Measurements from ENCODE around the gene CTF1. TPM values are rescaled to one million over a fixed set of nuclear protein-coding genes. Genes with fewer than 3 reads are reported as not detected.

The CTF1 gene
- total RNA-seq, 1 donor from 2014 or later, result 5.2 TPM

DNA sequence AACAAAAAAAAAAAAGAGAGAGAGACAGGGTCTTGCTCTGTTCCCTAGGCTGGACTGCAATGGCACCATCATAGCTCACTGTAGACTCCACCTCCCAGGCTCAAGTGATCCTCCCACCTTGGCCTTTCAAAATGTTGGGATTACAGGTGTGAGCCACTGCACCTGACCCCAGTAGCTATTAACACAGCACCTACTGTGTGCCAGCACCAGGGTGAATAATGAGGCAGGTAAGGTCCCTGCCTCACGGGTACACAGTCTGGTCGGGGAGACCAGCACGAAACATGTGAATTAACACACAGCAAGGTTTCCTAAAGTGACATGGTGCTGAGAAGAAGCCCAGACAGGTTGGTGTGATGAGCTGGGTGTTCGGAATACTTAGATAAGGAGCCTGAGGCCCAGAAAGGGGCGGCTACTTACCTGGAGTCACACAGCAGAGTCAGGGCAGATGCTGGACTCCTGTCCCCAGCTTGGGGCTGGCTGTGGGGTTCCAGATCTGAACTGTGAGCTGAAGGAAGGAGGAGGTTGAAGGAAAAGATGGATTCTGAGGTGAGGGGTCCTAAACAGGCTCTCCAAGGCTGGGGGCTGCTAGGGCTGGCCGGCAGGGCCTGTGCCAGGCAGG lies 16.5 kb downstream of the CTF1 start:
- no peak overlapping the region for H3K4me2 ChIP-seq (ENCODE audit: low read length)
- Mint-ChIP-seq H3K9me3 (ENCODE audit: unreplicated experiment) (no peaks in the 10 kb centered on the region), H3K36me3 (ENCODE audit: low read depth, unreplicated experiment) (no peaks in the 10 kb centered on the region), H3K27ac (ENCODE audit: unreplicated experiment) (peak overlapping the region; percentile 62), H3K4me1 (ENCODE audit: low read depth, unreplicated experiment) (no peaks in the 10 kb centered on the region), H3K27me3 (ENCODE audit: low read depth, unreplicated experiment) (no peaks in the 10 kb centered on the region), H3K4me3 (ENCODE audit: unreplicated experiment) (no peak overlapping the region)
- FAIRE-seq (no peak), DNase-seq (ENCODE audit: low read depth) (no peak)
- H3K4me1 ChIP-seq (ENCODE audit: insufficient read depth, low read length), result no peaks in the 10 kb centered on the region
- H2AFZ ChIP-seq (ENCODE audit: low read depth, low read length), result no peak overlapping the region
- no peaks in the 10 kb centered on the region for H4K20me1 ChIP-seq (ENCODE audit: insufficient read depth, low read length)
- no peaks in the 10 kb centered on the region for H3K27me3 ChIP-seq (ENCODE audit: insufficient read depth, low read length)
- no peaks in the 10 kb centered on the region for H3K79me2 ChIP-seq (ENCODE audit: insufficient read depth, low read length)
- no peak overlapping the region for H3K27ac ChIP-seq (ENCODE audit: low read depth, low read length)
- TF ChIP-seq, protein P1, sequence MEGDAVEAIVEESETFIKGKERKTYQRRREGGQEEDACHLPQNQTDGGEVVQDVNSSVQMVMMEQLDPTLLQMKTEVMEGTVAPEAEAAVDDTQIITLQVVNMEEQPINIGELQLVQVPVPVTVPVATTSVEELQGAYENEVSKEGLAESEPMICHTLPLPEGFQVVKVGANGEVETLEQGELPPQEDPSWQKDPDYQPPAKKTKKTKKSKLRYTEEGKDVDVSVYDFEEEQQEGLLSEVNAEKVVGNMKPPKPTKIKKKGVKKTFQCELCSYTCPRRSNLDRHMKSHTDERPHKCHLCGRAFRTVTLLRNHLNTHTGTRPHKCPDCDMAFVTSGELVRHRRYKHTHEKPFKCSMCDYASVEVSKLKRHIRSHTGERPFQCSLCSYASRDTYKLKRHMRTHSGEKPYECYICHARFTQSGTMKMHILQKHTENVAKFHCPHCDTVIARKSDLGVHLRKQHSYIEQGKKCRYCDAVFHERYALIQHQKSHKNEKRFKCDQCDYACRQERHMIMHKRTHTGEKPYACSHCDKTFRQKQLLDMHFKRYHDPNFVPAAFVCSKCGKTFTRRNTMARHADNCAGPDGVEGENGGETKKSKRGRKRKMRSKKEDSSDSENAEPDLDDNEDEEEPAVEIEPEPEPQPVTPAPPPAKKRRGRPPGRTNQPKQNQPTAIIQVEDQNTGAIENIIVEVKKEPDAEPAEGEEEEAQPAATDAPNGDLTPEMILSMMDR (IDR thresholded peaks at IDR 0.05; ENCODE audit: insufficient read depth, low read depth, low read length), result no peak
- TF ChIP-seq EZH2 (IDR thresholded peaks at IDR 0.05; ENCODE audit: insufficient read depth, low read length), result no peak
- no peak overlapping the region for H3K4me3 ChIP-seq (ENCODE audit: insufficient read depth, low read depth, low read length)
- no peaks in the 10 kb centered on the region for H3K9me3 ChIP-seq (ENCODE audit: insufficient read depth, low read depth, low read length)
- H3K36me3 ChIP-seq (ENCODE audit: insufficient read depth, low read length), result no peaks in the 10 kb centered on the region
- no peak overlapping the region for H3K9ac ChIP-seq (ENCODE audit: low read length)

DNA sequence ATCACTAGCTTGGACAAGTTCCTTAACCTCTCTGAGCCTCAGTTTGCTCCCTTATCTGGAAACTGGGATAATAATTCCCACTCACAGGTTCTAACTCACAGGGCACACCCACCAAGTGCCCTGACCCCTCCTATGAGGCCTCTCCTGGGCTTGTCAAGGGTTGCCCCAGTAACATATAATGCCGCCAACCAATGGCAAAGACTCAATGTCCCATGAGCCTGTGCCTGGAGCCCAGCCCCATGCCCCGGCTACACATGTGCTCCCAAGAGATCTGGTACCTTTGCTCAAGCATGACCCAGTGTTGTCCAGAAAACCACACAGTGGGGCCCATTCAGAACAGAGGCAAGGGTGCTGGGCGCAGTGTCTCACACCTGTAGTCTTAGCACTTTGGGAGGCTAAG lies 18.4 kb downstream of the CTF1 start:
- no peak overlapping the region for H3K4me2 ChIP-seq (ENCODE audit: low read length)
- no peak overlapping the region for H3K4me3 ChIP-seq (ENCODE audit: insufficient read depth, low read depth, low read length)
- no peaks in the 10 kb centered on the region for H3K4me1 ChIP-seq (ENCODE audit: insufficient read depth, low read length)
- TF ChIP-seq, protein P1 (IDR thresholded peaks at IDR 0.05; ENCODE audit: insufficient read depth, low read depth, low read length), result no peak
- TF ChIP-seq EZH2 (IDR thresholded peaks at IDR 0.05; ENCODE audit: insufficient read depth, low read length), result no peak
- H3K27ac ChIP-seq (ENCODE audit: low read depth, low read length), result no peak overlapping the region
- Mint-ChIP-seq H3K4me3 (ENCODE audit: unreplicated experiment) (no peak overlapping the region), H3K36me3 (ENCODE audit: low read depth, unreplicated experiment) (no peaks in the 10 kb centered on the region), H3K9me3 (ENCODE audit: unreplicated experiment) (no peaks in the 10 kb centered on the region), H3K4me1 (ENCODE audit: low read depth, unreplicated experiment) (no peaks in the 10 kb centered on the region), H3K27me3 (ENCODE audit: low read depth, unreplicated experiment) (no peaks in the 10 kb centered on the region), H3K27ac (ENCODE audit: unreplicated experiment) (no peak overlapping the region)
- FAIRE-seq (no peak), DNase-seq (ENCODE audit: low read depth) (no peak)
- H4K20me1 ChIP-seq (ENCODE audit: insufficient read depth, low read length), result no peaks in the 10 kb centered on the region
- H3K9me3 ChIP-seq (ENCODE audit: insufficient read depth, low read depth, low read length), result no peaks in the 10 kb centered on the region
- no peaks in the 10 kb centered on the region for H3K27me3 ChIP-seq (ENCODE audit: insufficient read depth, low read length)
- no peaks in the 10 kb centered on the region for H3K36me3 ChIP-seq (ENCODE audit: insufficient read depth, low read length)
- H2AFZ ChIP-seq (ENCODE audit: low read depth, low read length), result no peak overlapping the region
- no peaks in the 10 kb centered on the region for H3K79me2 ChIP-seq (ENCODE audit: insufficient read depth, low read length)
- no peak overlapping the region for H3K9ac ChIP-seq (ENCODE audit: low read length)

DNA sequence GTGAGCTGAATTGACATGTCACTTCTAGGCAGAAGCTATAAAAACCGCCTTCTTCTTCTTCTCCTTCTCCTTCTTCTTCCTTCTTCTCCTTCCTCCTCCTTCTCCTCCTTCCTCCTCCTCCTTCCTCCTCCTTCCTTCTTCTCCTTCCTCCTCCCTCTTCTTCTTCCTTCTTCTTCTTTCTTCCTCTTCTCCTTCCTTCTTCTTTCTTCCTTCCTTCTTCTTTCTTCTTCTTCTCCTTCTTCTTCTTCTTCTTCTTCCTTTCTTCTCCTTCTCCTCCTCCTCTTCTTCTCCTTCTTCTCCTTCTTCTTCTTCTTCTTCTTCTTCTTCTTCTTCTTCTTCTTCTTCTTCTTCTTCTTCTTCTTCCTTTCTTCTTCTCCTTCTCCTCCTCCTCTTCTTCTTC lies 22.2 kb downstream of the CTF1 start:
- Histone ChIP-seq H3K9me3 (ENCODE audit: insufficient read depth, low read depth, low read length) (no peaks in the 10 kb centered on the region), H4K20me1 (ENCODE audit: insufficient read depth, low read length) (no peaks in the 10 kb centered on the region), H3K79me2 (ENCODE audit: insufficient read depth, low read length) (no peaks in the 10 kb centered on the region), H3K36me3 (ENCODE audit: insufficient read depth, low read length) (no peaks in the 10 kb centered on the region), H3K4me1 (ENCODE audit: insufficient read depth, low read length) (peaks cover 11% of the 10 kb centered on the region), H3K9ac (ENCODE audit: low read length) (no peak overlapping the region), H3K4me3 (ENCODE audit: insufficient read depth, low read depth, low read length) (no peak overlapping the region), H3K27ac (ENCODE audit: low read depth, low read length) (no peak overlapping the region), H2AFZ (ENCODE audit: low read depth, low read length) (no peak overlapping the region), H3K4me2 (ENCODE audit: low read length) (no peak overlapping the region), H3K27me3 (ENCODE audit: insufficient read depth, low read length) (no peaks in the 10 kb centered on the region)
- TF ChIP-seq, protein P1 (IDR thresholded peaks at IDR 0.05; ENCODE audit: insufficient read depth, low read depth, low read length), result no peak
- TF ChIP-seq EZH2 (IDR thresholded peaks at IDR 0.05; ENCODE audit: insufficient read depth, low read length), result no peak
- Mint-ChIP-seq H3K4me3 (ENCODE audit: unreplicated experiment) (no peak overlapping the region), H3K27me3 (ENCODE audit: low read depth, unreplicated experiment) (no peaks in the 10 kb centered on the region), H3K9me3 (ENCODE audit: unreplicated experiment) (no peaks in the 10 kb centered on the region), H3K36me3 (ENCODE audit: low read depth, unreplicated experiment) (peaks cover 2% of the 10 kb centered on the region), H3K4me1 (ENCODE audit: low read depth, unreplicated experiment) (no peaks in the 10 kb centered on the region), H3K27ac (ENCODE audit: unreplicated experiment) (no peak overlapping the region)
- no peak for DNase-seq (ENCODE audit: low read depth)
- no peak for FAIRE-seq
